Measurements from ENCODE around the gene PDZD7. TPM values are rescaled to one million over a fixed set of nuclear protein-coding genes. Genes with fewer than 3 reads are reported as not detected.

PDZD7 gene
- total RNA-seq, 1 experiment from 2014 or later = 0.30 TPM

DNA sequence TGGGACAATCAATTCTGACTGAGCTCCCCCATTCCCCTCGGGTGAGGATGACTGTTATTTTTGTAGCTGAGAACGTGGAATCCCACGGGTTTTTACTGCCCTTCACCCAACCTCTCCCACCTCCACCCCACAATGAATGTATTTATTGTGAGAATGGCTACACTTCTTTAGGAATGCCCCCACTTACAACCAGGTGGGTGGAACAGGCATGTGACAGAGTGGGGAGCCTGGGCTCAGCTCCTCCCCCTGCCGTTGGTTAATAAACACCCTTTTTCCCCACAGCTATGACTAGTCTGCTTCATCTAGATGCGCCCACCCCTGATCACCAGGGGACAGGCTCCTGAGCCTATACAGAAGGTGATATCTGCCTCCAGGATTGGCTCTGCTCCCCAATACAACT is 45.6 kb downstream of the PDZD7 start:
- intact Hi-C loops (cut with micrococcal nuclease; ENCODE audit: unreplicated experiment) = no loop called here
- Histone ChIP-seq H3K4me1 (ENCODE audit: insufficient read depth, low read length, poor library complexity, severe bottlenecking) (peaks cover 24% of the 10 kb centered on the region), H3K27ac (ENCODE audit: low read depth, low read length, poor library complexity, severe bottlenecking) (no peak overlapping the region), H3K4me3 (ENCODE audit: low read depth, low read length, poor library complexity, severe bottlenecking) (no peak overlapping the region), H3K36me3 (ENCODE audit: insufficient read depth, low read length, poor library complexity, severe bottlenecking) (peaks cover 23% of the 10 kb centered on the region), H3K9me3 (ENCODE audit: low read depth, low read length, poor library complexity, severe bottlenecking) (no peaks in the 10 kb centered on the region), H3K27me3 (replicated peaks; ENCODE audit: insufficient read depth, low read depth, low read length, poor library complexity) (no peaks in the 10 kb centered on the region)
- no TSS peak for BruUV-seq (replicated peaks)
- CTCF ChIA-PET = no interaction called here
- TF ChIP-seq EZH2 (IDR thresholded peaks at IDR 0.05; ENCODE audit: borderline replicate concordance, low read depth, low read length, poor library complexity, severe bottlenecking) = no peak
- TF ChIP-seq, protein P1, sequence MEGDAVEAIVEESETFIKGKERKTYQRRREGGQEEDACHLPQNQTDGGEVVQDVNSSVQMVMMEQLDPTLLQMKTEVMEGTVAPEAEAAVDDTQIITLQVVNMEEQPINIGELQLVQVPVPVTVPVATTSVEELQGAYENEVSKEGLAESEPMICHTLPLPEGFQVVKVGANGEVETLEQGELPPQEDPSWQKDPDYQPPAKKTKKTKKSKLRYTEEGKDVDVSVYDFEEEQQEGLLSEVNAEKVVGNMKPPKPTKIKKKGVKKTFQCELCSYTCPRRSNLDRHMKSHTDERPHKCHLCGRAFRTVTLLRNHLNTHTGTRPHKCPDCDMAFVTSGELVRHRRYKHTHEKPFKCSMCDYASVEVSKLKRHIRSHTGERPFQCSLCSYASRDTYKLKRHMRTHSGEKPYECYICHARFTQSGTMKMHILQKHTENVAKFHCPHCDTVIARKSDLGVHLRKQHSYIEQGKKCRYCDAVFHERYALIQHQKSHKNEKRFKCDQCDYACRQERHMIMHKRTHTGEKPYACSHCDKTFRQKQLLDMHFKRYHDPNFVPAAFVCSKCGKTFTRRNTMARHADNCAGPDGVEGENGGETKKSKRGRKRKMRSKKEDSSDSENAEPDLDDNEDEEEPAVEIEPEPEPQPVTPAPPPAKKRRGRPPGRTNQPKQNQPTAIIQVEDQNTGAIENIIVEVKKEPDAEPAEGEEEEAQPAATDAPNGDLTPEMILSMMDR (conservative IDR thresholded peaks at IDR 0.05; ENCODE audit: low read depth, low read length) = no peak
- POLR2A ChIA-PET (ENCODE audit: low non-redundant PET) = no interaction called here
- DNase-seq (ENCODE audit: low spot score) = no peak

DNA sequence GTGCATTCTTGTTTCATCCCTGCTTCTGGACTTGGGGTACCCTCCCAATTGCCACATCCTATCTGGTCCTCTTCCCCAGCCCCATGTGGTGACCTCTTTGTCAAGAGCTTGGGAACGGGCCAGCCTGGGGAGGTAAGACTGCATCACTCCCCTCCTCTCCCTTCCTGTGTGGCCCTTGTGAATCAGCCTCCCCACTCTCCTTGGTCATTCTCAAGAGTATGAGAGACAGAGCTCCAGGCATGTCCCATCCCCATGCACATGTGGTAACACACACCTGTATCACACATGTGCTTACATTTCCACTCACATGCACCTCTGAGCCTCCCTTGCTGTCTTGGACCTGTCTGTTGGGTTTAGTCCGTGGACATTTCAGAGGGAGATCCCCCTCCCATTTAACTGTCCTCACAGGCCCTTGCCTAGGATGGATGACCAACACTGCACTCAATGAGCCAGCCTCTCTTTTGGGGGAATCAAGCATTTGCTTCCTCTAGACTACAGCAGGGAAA is 46.2 kb downstream of the PDZD7 start:
- TF ChIP-seq, protein P1 (conservative IDR thresholded peaks at IDR 0.05; ENCODE audit: low read depth, low read length) = no peak
- no peak for TF ChIP-seq EZH2 (IDR thresholded peaks at IDR 0.05; ENCODE audit: borderline replicate concordance, low read depth, low read length, poor library complexity, severe bottlenecking)
- CTCF ChIA-PET = no interaction called here
- H3K36me3 ChIP-seq (ENCODE audit: insufficient read depth, low read length, poor library complexity, severe bottlenecking) = peaks cover 20% of the 10 kb centered on the region
- H3K27me3 ChIP-seq (replicated peaks; ENCODE audit: insufficient read depth, low read depth, low read length, poor library complexity) = no peaks in the 10 kb centered on the region
- no TSS peak for BruUV-seq (replicated peaks)
- POLR2A ChIA-PET (ENCODE audit: low non-redundant PET) = no interaction called here
- H3K9me3 ChIP-seq (ENCODE audit: low read depth, low read length, poor library complexity, severe bottlenecking) = no peaks in the 10 kb centered on the region
- no peak overlapping the region for H3K4me3 ChIP-seq (ENCODE audit: low read depth, low read length, poor library complexity, severe bottlenecking)
- no peak for DNase-seq (ENCODE audit: low spot score)
- intact Hi-C loops (cut with micrococcal nuclease; ENCODE audit: unreplicated experiment) = no loop called here
- no peak overlapping the region for H3K27ac ChIP-seq (ENCODE audit: low read depth, low read length, poor library complexity, severe bottlenecking)
- peaks cover 24% of the 10 kb centered on the region for H3K4me1 ChIP-seq (ENCODE audit: insufficient read depth, low read length, poor library complexity, severe bottlenecking)

DNA sequence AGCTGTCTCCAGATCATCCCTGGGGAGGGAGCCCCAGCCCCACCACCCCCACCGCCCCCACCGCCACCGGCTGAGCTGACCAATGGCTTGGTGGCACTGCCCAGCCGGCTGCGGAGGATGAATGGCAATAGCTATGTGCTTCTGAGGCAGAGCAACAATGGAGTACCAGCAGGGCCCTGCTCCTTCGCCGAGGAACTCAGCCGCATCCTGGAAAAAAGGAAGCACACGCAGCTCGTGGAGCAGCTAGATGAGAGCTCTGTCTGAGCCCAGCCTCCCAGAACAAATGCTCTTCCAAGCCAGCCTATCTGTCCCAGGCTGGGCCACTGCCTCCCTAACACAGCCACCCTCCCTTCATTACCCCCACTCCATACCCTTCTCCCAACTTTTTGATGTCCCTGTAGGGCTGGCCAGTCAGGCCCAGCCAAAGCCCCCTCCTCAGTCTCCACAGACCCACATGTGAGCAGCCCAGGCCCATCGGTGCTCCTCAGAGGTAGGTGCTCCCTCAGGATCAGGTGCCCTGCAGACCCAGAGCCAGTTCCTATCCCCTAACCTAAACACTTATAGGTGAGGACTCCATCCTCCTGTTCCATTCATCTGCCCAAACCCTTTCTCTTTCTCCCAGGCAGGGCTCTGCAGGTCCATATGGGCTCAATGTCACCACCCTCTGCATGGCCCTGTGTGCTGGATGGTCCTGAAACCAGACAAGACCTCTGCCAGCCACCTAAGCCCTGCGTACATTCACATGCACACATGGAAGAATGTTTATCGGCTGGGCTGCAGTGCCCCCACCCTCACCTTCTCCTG is 46.9 kb downstream of the PDZD7 start:
- H3K27ac ChIP-seq (ENCODE audit: low read depth, low read length, poor library complexity, severe bottlenecking) = no peak overlapping the region
- H3K4me3 ChIP-seq (ENCODE audit: low read depth, low read length, poor library complexity, severe bottlenecking) = no peak overlapping the region
- no peak for TF ChIP-seq EZH2 (IDR thresholded peaks at IDR 0.05; ENCODE audit: borderline replicate concordance, low read depth, low read length, poor library complexity, severe bottlenecking)
- TF ChIP-seq, protein P1 (conservative IDR thresholded peaks at IDR 0.05; ENCODE audit: low read depth, low read length) = no peak
- POLR2A ChIA-PET (ENCODE audit: low non-redundant PET) = interaction anchor here (0.5 kb wide), 1 partner anchor 9 kb away, joined by 3 read pairs; no protein-coding TSS in a partner anchor
- intact Hi-C loops (cut with micrococcal nuclease; ENCODE audit: unreplicated experiment) = no loop called here
- BruUV-seq (replicated peaks) = no TSS peak
- peaks cover 14% of the 10 kb centered on the region for H3K36me3 ChIP-seq (ENCODE audit: insufficient read depth, low read length, poor library complexity, severe bottlenecking)
- H3K27me3 ChIP-seq (replicated peaks; ENCODE audit: insufficient read depth, low read depth, low read length, poor library complexity) = no peaks in the 10 kb centered on the region
- CTCF ChIA-PET = no interaction called here
- no peaks in the 10 kb centered on the region for H3K9me3 ChIP-seq (ENCODE audit: low read depth, low read length, poor library complexity, severe bottlenecking)
- peaks cover 18% of the 10 kb centered on the region for H3K4me1 ChIP-seq (ENCODE audit: insufficient read depth, low read length, poor library complexity, severe bottlenecking)
- DNase-seq (ENCODE audit: low spot score) = no peak

Data from A673 (cell line).